ENCODE measurements around the gene USP15. TPM values are rescaled to one million over a fixed set of nuclear protein-coding genes. Genes with fewer than 3 reads are reported as not detected.

Gene USP15
- total and polyA plus RNA-seq, 4 experiments from 2014 or later, result 79.1 to 156 (median 119) TPM

- POLR2A ChIA-PET (ENCODE audit: partially characterized antibody), result no interaction called here
Measured at GRCh38 chr12:62401631-62402030, 141.4 kb downstream of the USP15 start.

DNA sequence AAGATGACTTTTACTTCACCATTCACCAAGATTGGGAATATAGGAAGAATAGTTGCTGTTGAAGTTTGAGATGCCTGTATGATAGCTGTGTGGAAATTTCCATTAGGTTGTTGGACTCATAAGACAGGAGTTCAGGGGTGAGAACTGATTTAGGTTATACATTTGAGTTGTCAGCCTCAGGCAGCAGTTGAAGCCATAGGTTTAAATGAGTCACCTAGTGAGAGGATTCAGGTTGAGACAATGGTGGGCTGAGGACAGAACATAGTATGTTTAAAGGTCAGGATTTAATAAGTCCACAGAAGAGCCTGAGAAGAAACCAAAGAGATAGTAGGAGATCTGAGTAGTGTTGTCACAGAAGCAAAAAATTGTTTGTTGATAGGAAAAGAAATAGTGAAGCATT lies 142.8 kb downstream of the USP15 start:
- peaks cover 3 to 11% (median 4%) of the 10 kb centered on the region in 4 donors for H3K4me1 Mint-ChIP-seq
- Histone ChIP-seq H3K4me1 (ENCODE audit: insufficient read depth, low read length) (no peaks in the 10 kb centered on the region), H3K4me3 (ENCODE audit: low read length in 2 of 2) (no peak overlapping the region), H3K36me3 (ENCODE audit: insufficient read depth, low read length) (peaks cover 61% of the 10 kb centered on the region), H3K9me3 (ENCODE audit: control insufficient read depth in 1 of 2, low read length in 2 of 2) (no peaks in the 10 kb centered on the region), H3K27ac (ENCODE audit: low read depth, low read length) (no peak overlapping the region), H3K27me3 (ENCODE audit: insufficient read depth, low read length) (no peaks in the 10 kb centered on the region)
- peak overlapping the region in 2 of 7 donors; percentile 17 to 30 for H3K27ac Mint-ChIP-seq
- H3K9me3 Mint-ChIP-seq, result no peaks in the 10 kb centered on the region
- no peak for DNase-seq
- peaks cover 46 to 76% of the 10 kb centered on the region in 2 donors for H3K36me3 Mint-ChIP-seq
- ChIA-PET POLR2A (ENCODE audit: partially characterized antibody) (no interaction called here), CTCF (ENCODE audit: partially characterized antibody) (interaction anchor here (1.6 kb wide), 1 partner anchor 35 kb away, joined by 4 read pairs; no protein-coding TSS in a partner anchor)
- H3K27me3 Mint-ChIP-seq, result no peaks in the 10 kb centered on the region
- intact Hi-C loops (cut with micrococcal nuclease), result no loop called here
- H3K4me3 Mint-ChIP-seq, result no peak overlapping the region

More at GRCh38 chr12:62401631-62402030, 141.4 kb downstream of the USP15 start:
- Mint-ChIP-seq H3K9me3 (no peaks in the 10 kb centered on the region), H3K36me3 (peaks cover 44 to 75% of the 10 kb centered on the region in 2 donors), H3K27me3 (no peaks in the 10 kb centered on the region), H3K4me1 (peaks cover 3 to 10% (median 4%) of the 10 kb centered on the region in 4 donors), H3K27ac (no peak overlapping the region), H3K4me3 (no peak overlapping the region)
- intact Hi-C loops (cut with micrococcal nuclease), result no loop called here
- peaks cover 66% of the 10 kb centered on the region for H3K36me3 ChIP-seq (ENCODE audit: insufficient read depth, low read length)
- H3K27ac ChIP-seq (ENCODE audit: low read depth, low read length), result no peak overlapping the region
- no peak for DNase-seq
- H3K9me3 ChIP-seq (ENCODE audit: control insufficient read depth in 1 of 2, low read length in 2 of 2), result no peaks in the 10 kb centered on the region
- no peaks in the 10 kb centered on the region for H3K27me3 ChIP-seq (ENCODE audit: insufficient read depth, low read length)
- CTCF ChIA-PET (ENCODE audit: partially characterized antibody), result no interaction called here
- no peaks in the 10 kb centered on the region for H3K4me1 ChIP-seq (ENCODE audit: insufficient read depth, low read length)
- H3K4me3 ChIP-seq (ENCODE audit: low read length in 2 of 2), result no peak overlapping the region

GRCh38 chr12:62407587-62407986 lies 147.4 kb downstream of the USP15 start:
- peaks cover 0 to 5% (median 4%) of the 10 kb centered on the region in 4 donors for H3K4me1 Mint-ChIP-seq
- H3K36me3 ChIP-seq (ENCODE audit: insufficient read depth, low read length), result peaks cover 27% of the 10 kb centered on the region
- H3K4me3 ChIP-seq (ENCODE audit: low read length in 2 of 2), result no peak overlapping the region
- ChIA-PET POLR2A (ENCODE audit: partially characterized antibody) (no interaction called here), CTCF (ENCODE audit: partially characterized antibody) (interaction anchor here (1.6 kb wide), 1 partner anchor 31 kb away, joined by 3 read pairs; no protein-coding TSS in a partner anchor)
- peak overlapping the region in 3 of 7 donors; percentile 25 to 61 (median 35) for H3K27ac Mint-ChIP-seq
- peaks cover 32 to 48% of the 10 kb centered on the region in 2 donors for H3K36me3 Mint-ChIP-seq
- H3K27me3 Mint-ChIP-seq, result no peaks in the 10 kb centered on the region
- H3K27me3 ChIP-seq (ENCODE audit: insufficient read depth, low read length), result no peaks in the 10 kb centered on the region
- no peaks in the 10 kb centered on the region for H3K9me3 ChIP-seq (ENCODE audit: control insufficient read depth in 1 of 2, low read length in 2 of 2)
- no peak overlapping the region for H3K27ac ChIP-seq (ENCODE audit: low read depth, low read length)
- no peaks in the 10 kb centered on the region for H3K9me3 Mint-ChIP-seq
- intact Hi-C loops (cut with micrococcal nuclease), result no loop called here
- DNase-seq, result no peak
- H3K4me1 ChIP-seq (ENCODE audit: insufficient read depth, low read length), result no peaks in the 10 kb centered on the region
- peak overlapping the region in 2 of 8 donors; percentile 15 to 42 for H3K4me3 Mint-ChIP-seq

DNA sequence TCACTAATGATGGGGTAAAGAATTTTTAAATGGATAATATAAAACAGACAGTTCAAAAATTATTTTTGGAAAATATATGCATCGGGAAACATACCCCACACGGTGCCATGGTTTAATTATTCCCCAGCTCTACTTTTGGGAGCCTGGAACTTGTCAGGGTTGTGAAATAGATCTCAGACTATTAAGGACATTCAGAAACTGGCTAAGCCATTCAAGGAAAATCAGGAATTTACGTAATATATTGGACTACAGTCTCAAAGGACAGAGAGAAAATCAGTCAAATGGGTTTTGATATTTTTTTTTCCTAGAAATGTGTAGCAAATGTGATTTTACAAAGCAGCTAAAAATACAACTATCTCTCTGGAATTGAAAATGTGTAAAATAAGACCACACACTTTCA lies 148.9 kb downstream of the USP15 start:
- no peak overlapping the region for H3K27ac Mint-ChIP-seq
- H3K9me3 ChIP-seq (ENCODE audit: control insufficient read depth in 1 of 2, low read length in 2 of 2), result no peaks in the 10 kb centered on the region

GRCh38 chr12:62414180-62414579 lies 154.0 kb downstream of the USP15 start:
- Histone ChIP-seq H3K9me3 (ENCODE audit: control insufficient read depth in 1 of 2, low read length in 2 of 2) (no peaks in the 10 kb centered on the region), H3K4me1 (ENCODE audit: insufficient read depth, low read length) (no peaks in the 10 kb centered on the region), H3K27ac (ENCODE audit: low read depth, low read length) (no peak overlapping the region), H3K36me3 (ENCODE audit: insufficient read depth, low read length) (no peaks in the 10 kb centered on the region), H3K4me3 (ENCODE audit: low read length in 2 of 2) (no peak overlapping the region), H3K27me3 (ENCODE audit: insufficient read depth, low read length) (no peaks in the 10 kb centered on the region)
- ChIA-PET POLR2A (ENCODE audit: partially characterized antibody) (interaction anchor here (0.6 kb wide), 1 partner anchor 21 kb away, joined by 3 read pairs; no protein-coding TSS in a partner anchor), CTCF (ENCODE audit: partially characterized antibody) (no interaction called here)
- no peaks in the 10 kb centered on the region for H3K27me3 Mint-ChIP-seq
- peaks cover 3 to 7% of the 10 kb centered on the region in 2 donors for H3K36me3 Mint-ChIP-seq
- DNase-seq, result no peak
- peak overlapping the region in 2 of 7 donors; percentile 5 to 51 for H3K27ac Mint-ChIP-seq
- no peak overlapping the region for H3K4me3 Mint-ChIP-seq
- H3K9me3 Mint-ChIP-seq, result peaks cover 0 to 30% (median 11%) of the 10 kb centered on the region in 8 donors
- H3K4me1 Mint-ChIP-seq, result peaks cover 0 to 4% (median under 1%) of the 10 kb centered on the region in 4 donors
- intact Hi-C loops (cut with micrococcal nuclease), result no loop called here

More for the DNA sequence above, 148.9 kb downstream of the USP15 start:
- H3K27me3 Mint-ChIP-seq, result no peaks in the 10 kb centered on the region
- no peak for DNase-seq
- Histone ChIP-seq H3K36me3 (ENCODE audit: insufficient read depth, low read length) (peaks cover 12% of the 10 kb centered on the region), H3K27me3 (ENCODE audit: insufficient read depth, low read length) (no peaks in the 10 kb centered on the region), H3K4me1 (ENCODE audit: insufficient read depth, low read length) (no peaks in the 10 kb centered on the region), H3K27ac (ENCODE audit: low read depth, low read length) (no peak overlapping the region), H3K4me3 (ENCODE audit: low read length in 2 of 2) (no peak overlapping the region)
- ChIA-PET POLR2A (ENCODE audit: partially characterized antibody) (no interaction called here), CTCF (ENCODE audit: partially characterized antibody) (interaction anchor here (1.2 kb wide), 1 partner anchor 29 kb away, joined by 3 read pairs; no protein-coding TSS in a partner anchor)
- no peak overlapping the region for H3K4me3 Mint-ChIP-seq
- peaks cover 0 to 4% (median 0%) of the 10 kb centered on the region in 8 donors for H3K9me3 Mint-ChIP-seq
- peaks cover 0 to 4% (median under 1%) of the 10 kb centered on the region in 4 donors for H3K4me1 Mint-ChIP-seq
- peaks cover 19 to 35% of the 10 kb centered on the region in 2 donors for H3K36me3 Mint-ChIP-seq
- intact Hi-C loops (cut with micrococcal nuclease), result no loop called here

GRCh38 chr12:62426089-62426488 lies 165.9 kb downstream of the USP15 start:
- Histone ChIP-seq H3K4me3 (ENCODE audit: low read length in 2 of 2) (no peak overlapping the region), H3K27me3 (ENCODE audit: insufficient read depth, low read length) (no peaks in the 10 kb centered on the region), H3K27ac (ENCODE audit: low read depth, low read length) (no peak overlapping the region), H3K9me3 (ENCODE audit: control insufficient read depth in 1 of 2, low read length in 2 of 2) (no peaks in the 10 kb centered on the region), H3K4me1 (ENCODE audit: insufficient read depth, low read length) (no peaks in the 10 kb centered on the region), H3K36me3 (ENCODE audit: insufficient read depth, low read length) (no peaks in the 10 kb centered on the region)
- Mint-ChIP-seq H3K36me3 (peaks cover 7 to 11% of the 10 kb centered on the region in 2 donors), H3K4me1 (no peaks in the 10 kb centered on the region), H3K9me3 (peaks cover 7 to 59% (median 46%) of the 10 kb centered on the region in 8 donors), H3K27ac (no peak overlapping the region), H3K27me3 (peaks cover 5 to 6% of the 10 kb centered on the region in 2 donors), H3K4me3 (no peak overlapping the region)
- DNase-seq, result no peak
- intact Hi-C loops (cut with micrococcal nuclease), result no loop called here
- POLR2A ChIA-PET (ENCODE audit: partially characterized antibody), result no interaction called here
- CTCF ChIA-PET (ENCODE audit: partially characterized antibody), result no interaction called here

DNA sequence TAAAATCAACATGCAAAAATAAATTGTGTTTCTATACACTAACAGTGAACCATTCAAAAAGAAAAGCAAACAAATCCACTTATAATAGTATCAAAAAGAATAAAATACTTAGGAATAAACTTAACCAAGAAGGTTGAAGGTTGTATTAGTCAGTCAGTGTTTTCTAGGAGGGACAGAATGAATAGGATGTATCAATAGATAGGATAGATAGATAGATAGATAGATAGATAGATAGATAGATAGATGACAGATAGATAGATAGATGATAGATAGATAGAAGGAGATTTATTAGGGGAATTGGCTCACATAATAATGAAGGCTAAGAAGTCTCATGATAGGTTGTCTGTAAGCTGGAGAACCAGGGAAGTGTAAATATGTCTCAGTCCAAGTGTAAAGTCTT lies 169.3 kb downstream of the USP15 start:
- intact Hi-C loops (cut with micrococcal nuclease), result no loop called here
- Mint-ChIP-seq H3K27ac (no peak overlapping the region), H3K9me3 (peaks cover 4 to 28% (median 23%) of the 10 kb centered on the region in 8 donors), H3K4me3 (no peak overlapping the region), H3K36me3 (peaks cover 0 to 11% of the 10 kb centered on the region in 2 donors), H3K27me3 (peaks cover 6 to 9% of the 10 kb centered on the region in 2 donors), H3K4me1 (peaks cover under 1 to 3% (median under 1%) of the 10 kb centered on the region in 4 donors)
- H3K4me1 ChIP-seq (ENCODE audit: insufficient read depth, low read length), result peaks cover 2% of the 10 kb centered on the region
- ChIA-PET CTCF (ENCODE audit: partially characterized antibody) (no interaction called here), POLR2A (ENCODE audit: partially characterized antibody) (no interaction called here)
- H3K27me3 ChIP-seq (ENCODE audit: insufficient read depth, low read length), result peaks cover 4% of the 10 kb centered on the region
- no peak overlapping the region for H3K4me3 ChIP-seq (ENCODE audit: low read length in 2 of 2)
- no peak overlapping the region for H3K27ac ChIP-seq (ENCODE audit: low read depth, low read length)
- DNase-seq, result no peak
- H3K36me3 ChIP-seq (ENCODE audit: insufficient read depth, low read length), result no peaks in the 10 kb centered on the region
- no peaks in the 10 kb centered on the region for H3K9me3 ChIP-seq (ENCODE audit: control insufficient read depth in 1 of 2, low read length in 2 of 2)
